Measurements from ENCODE around the gene JAM3. TPM values are rescaled to one million over a fixed set of nuclear protein-coding genes. Genes with fewer than 3 reads are reported as not detected.

JAM3 gene
- total RNA-seq, 1 donor from 2014 or later, result 17.6 TPM

DNA sequence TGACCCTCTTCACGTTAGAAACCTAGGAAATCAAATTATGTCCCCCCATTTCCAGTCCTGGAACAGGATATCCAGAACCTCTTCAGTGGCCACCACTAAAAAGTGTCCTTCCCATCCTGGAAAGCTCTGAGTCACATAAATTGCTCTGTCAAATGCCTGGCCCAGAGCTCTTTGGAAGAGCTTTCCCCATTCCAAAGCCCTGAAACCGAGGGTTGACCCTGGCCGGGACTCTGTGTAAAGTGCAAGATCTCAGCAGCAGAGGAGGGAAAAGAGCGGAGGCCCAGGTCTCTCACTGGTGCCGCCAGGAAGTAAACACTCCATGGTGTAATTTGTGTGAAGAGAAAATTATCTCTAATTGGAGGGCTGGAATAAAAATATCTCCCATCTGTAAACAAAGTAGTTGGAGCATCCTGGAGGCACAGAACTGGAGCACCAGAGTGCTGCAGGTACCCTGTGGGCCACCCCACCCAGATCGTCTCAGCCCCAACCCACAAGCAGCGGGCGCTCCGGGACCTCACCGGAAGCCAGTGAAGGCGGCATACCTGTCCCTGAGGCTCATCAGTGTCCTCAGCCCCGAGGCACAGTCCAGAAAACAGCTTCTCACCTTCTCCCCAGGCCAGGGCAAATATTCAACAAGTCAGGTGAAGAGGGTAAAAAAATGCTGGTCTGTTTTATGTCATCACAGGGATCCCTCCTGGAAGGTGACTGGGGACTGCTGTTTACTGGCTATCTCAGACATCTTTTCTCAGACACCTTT lies 4.7 kb upstream of the JAM3 start:
- Mint-ChIP-seq H3K36me3 (ENCODE audit: low read depth) (peaks cover 2% of the 10 kb centered on the region), H3K27me3 (peaks cover 25% of the 10 kb centered on the region), H3K9me3 (no peaks in the 10 kb centered on the region), H3K27ac (no peak overlapping the region), H3K4me1 (peaks cover 5% of the 10 kb centered on the region), H3K4me3 (no peak overlapping the region)
- DNase-seq (no peak), ATAC-seq (ENCODE audit: low read depth) (no peak)
- no peak for TF ChIP-seq CTCF (IDR thresholded peaks at IDR 0.05)
- CTCF ChIA-PET, result interaction anchor here (0.6 kb wide), 1 partner anchor 18 kb away, joined by 3 read pairs; no protein-coding TSS in a partner anchor
- POLR2A ChIA-PET, result no interaction called here
- intact Hi-C loops (cut with micrococcal nuclease), result no loop called here

- ChIA-PET CTCF (no interaction called here), POLR2A (no interaction called here)
- no peaks in the 10 kb centered on the region for H3K9me3 Mint-ChIP-seq
- no peak overlapping the region for H3K4me3 Mint-ChIP-seq
- TF ChIP-seq CTCF (IDR thresholded peaks at IDR 0.05), result no peak
- H3K4me1 Mint-ChIP-seq, result peaks cover 14% of the 10 kb centered on the region
- ATAC-seq (ENCODE audit: low read depth) (no peak), DNase-seq (no peak)
- H3K27me3 Mint-ChIP-seq, result peaks cover 16% of the 10 kb centered on the region
- H3K27ac Mint-ChIP-seq, result no peak overlapping the region
- peaks cover 2% of the 10 kb centered on the region for H3K36me3 Mint-ChIP-seq (ENCODE audit: low read depth)
- intact Hi-C loops (cut with micrococcal nuclease), result no loop called here
Measured at GRCh38 chr11:134065381-134065780, 3.5 kb upstream of the JAM3 start.

- Mint-ChIP-seq H3K4me1 (peaks cover 25% of the 10 kb centered on the region), H3K9me3 (no peaks in the 10 kb centered on the region), H3K27ac (no peak overlapping the region), H3K36me3 (ENCODE audit: low read depth) (peaks cover 2% of the 10 kb centered on the region), H3K27me3 (peaks cover 13% of the 10 kb centered on the region), H3K4me3 (no peak overlapping the region)
- ATAC-seq (ENCODE audit: low read depth) (no peak), DNase-seq (no peak)
- intact Hi-C loops (cut with micrococcal nuclease), result no loop called here
- TF ChIP-seq CTCF (IDR thresholded peaks at IDR 0.05), result no peak
- ChIA-PET CTCF (interaction anchor here (1.1 kb wide), 1 partner anchor 17 kb away, joined by 3 read pairs; no protein-coding TSS in a partner anchor), POLR2A (no interaction called here)
Measured at GRCh38 chr11:134066943-134067885, 1.7 kb upstream of the JAM3 start.

GRCh38 chr11:134069426-134070341 lies 812 bp downstream of the JAM3 start:
- no peak for TF ChIP-seq CTCF (IDR thresholded peaks at IDR 0.05)
- DNase-seq (no peak), ATAC-seq (ENCODE audit: low read depth) (no peak)
- Mint-ChIP-seq H3K27ac (peak overlapping the region; percentile 53), H3K36me3 (ENCODE audit: low read depth) (peaks cover 2% of the 10 kb centered on the region), H3K4me3 (peak overlapping the region; percentile 95), H3K27me3 (peaks cover 5% of the 10 kb centered on the region), H3K4me1 (peaks cover 49% of the 10 kb centered on the region), H3K9me3 (no peaks in the 10 kb centered on the region)
- ChIA-PET CTCF (interaction anchor here (1.5 kb wide), 2 partner anchors 19 kb away, joined by 8 to 13 read pairs; no protein-coding TSS in a partner anchor), POLR2A (interaction anchor here (1.2 to 1.7 kb wide), 3 partner anchors 19 to 154 kb away, joined by 5 to 14 read pairs (median 6); partner anchors contain the start of genes NCAPD3 and VPS26B)
- intact Hi-C loops (cut with micrococcal nuclease), result loop anchor here (1.0 kb wide), 2 partner anchors 155 to 184 kb away; partner anchors contain the start of genes ACAD8, THYN1 and VPS26B

Measured in activated B cell treated with CpG ODN at 0.5 μM for 24 hours (primary cell).